Fibroblast of lung (primary cell): ENCODE data around the gene SBF2. TPM values are rescaled to one million over a fixed set of nuclear protein-coding genes. Genes with fewer than 3 reads are reported as not detected.

Experiments
- DNase-seq, 2 donors: peaks; one replicate each; pipeline versions ENCODE4 v3.0.0 to v3.0.0-alpha.2; 2010; ENCODE audit warnings: low read depth in 2 of 2
- H2AFZ ChIP-seq: 2 replicates; pipeline ENCODE4 v1.5.1; 2012; ENCODE audit warnings: low read length, control low read depth, inconsistent platforms
- H3K27ac ChIP-seq: 2 replicates; pipeline ENCODE4 v1.5.1; 2011; ENCODE audit warnings: low read length, control low read depth; ENCODE audit not compliant: insufficient read depth
- H3K27me3 ChIP-seq: 2 replicates; pipeline ENCODE4 v1.5.1; 2011; ENCODE audit warnings: mild to moderate bottlenecking, low read length; ENCODE audit not compliant: control insufficient read depth, insufficient read depth
- H3K36me3 ChIP-seq: 2 replicates; pipeline ENCODE4 v1.5.1; 2011; ENCODE audit warnings: low read length; ENCODE audit not compliant: control insufficient read depth, insufficient read depth
- H3K4me1 ChIP-seq: 2 replicates; pipeline ENCODE4 v1.5.1; 2011; ENCODE audit warnings: low read length; ENCODE audit not compliant: control insufficient read depth, insufficient read depth; ENCODE audit errors: extremely low read depth
- H3K4me2 ChIP-seq: 2 replicates; pipeline ENCODE4 v1.5.1; 2011; ENCODE audit warnings: low read length, control low read depth; ENCODE audit not compliant: insufficient read depth; ENCODE audit errors: extremely low read depth
- H3K4me3 ChIP-seq, 4 experiments: fragments of 200-600 bp in 1 of 4; sonication (generic) in 1 of 4; replicated peaks in 1 of 4; 2 replicates each; pipeline ENCODE4 v1.5.1; 2011 to 2016; ENCODE audit warnings: low read length in 4 of 4, low read depth in 3 of 4, mild to moderate bottlenecking in 3 of 4, control low read depth in 2 of 4, inconsistent platforms in 1 of 4, mixed read lengths in 1 of 4; ENCODE audit not compliant: insufficient read depth in 1 of 4; ENCODE audit errors: control extremely low read depth in 1 of 4
- H3K79me2 ChIP-seq: 2 replicates; pipeline ENCODE4 v1.5.1; 2012; ENCODE audit warnings: mild to moderate bottlenecking, low read length, inconsistent platforms; ENCODE audit not compliant: control insufficient read depth, insufficient read depth
- H3K9ac ChIP-seq: 2 replicates; pipeline ENCODE4 v1.5.1; 2011; ENCODE audit warnings: mild to moderate bottlenecking, low read length, control low read depth; ENCODE audit not compliant: insufficient read depth
- H3K9me3 ChIP-seq: 2 replicates; pipeline ENCODE4 v1.5.1; 2012; ENCODE audit warnings: low read depth, low read length; ENCODE audit not compliant: control insufficient read depth, insufficient read depth
- H4K20me1 ChIP-seq: 2 replicates; pipeline ENCODE4 v1.5.1; 2011; ENCODE audit warnings: low read length; ENCODE audit not compliant: control insufficient read depth, insufficient read depth; ENCODE audit errors: extremely low read depth
- EZH2 ChIP-seq: IDR thresholded peaks from 2 replicates; pipeline ENCODE4 v1.5.1; 2012; ENCODE audit warnings: low read length, control low read depth, mild to moderate bottlenecking; ENCODE audit errors: missing control alignments
- polyA plus RNA-seq, 2 donors: library from polyadenylated mRNA; depleted of rRNA in 1 of 2; stranded (reverse) in 1 of 2; unstranded in 1 of 2; fragments of >200 nt; gene quantifications; 2 replicates each; pipeline ENCODE4 v1.2.1, GENCODE V29; 2011 to 2012; ENCODE audit warnings: missing spikeins in 1 of 2
- total RNA-seq: library from RNA; depleted of rRNA; stranded (reverse); fragments of >200 nt; gene quantifications from 2 replicates; pipeline ENCODE4 v1.2.1, GENCODE V29; 2014
- TF ChIP-seq, protein P1 (sequence below), 2 donors: IDR thresholded peaks in 1 of 2; conservative IDR thresholded peaks in 1 of 2; 1 replicate in 1 of 2; 2 replicates in 1 of 2; pipeline ENCODE4 v1.5.1; 2011 to 2012; ENCODE audit warnings: low read length in 2 of 2, control low read depth in 1 of 2, inconsistent platforms in 1 of 2, low read depth in 1 of 2, mild to moderate bottlenecking in 1 of 2

The SBF2 gene
- total and polyA plus RNA-seq, 2 donors (not counting 1 experiment from before 2014, with no cell fraction given): 69.4 to 95.9 TPM

DNA sequence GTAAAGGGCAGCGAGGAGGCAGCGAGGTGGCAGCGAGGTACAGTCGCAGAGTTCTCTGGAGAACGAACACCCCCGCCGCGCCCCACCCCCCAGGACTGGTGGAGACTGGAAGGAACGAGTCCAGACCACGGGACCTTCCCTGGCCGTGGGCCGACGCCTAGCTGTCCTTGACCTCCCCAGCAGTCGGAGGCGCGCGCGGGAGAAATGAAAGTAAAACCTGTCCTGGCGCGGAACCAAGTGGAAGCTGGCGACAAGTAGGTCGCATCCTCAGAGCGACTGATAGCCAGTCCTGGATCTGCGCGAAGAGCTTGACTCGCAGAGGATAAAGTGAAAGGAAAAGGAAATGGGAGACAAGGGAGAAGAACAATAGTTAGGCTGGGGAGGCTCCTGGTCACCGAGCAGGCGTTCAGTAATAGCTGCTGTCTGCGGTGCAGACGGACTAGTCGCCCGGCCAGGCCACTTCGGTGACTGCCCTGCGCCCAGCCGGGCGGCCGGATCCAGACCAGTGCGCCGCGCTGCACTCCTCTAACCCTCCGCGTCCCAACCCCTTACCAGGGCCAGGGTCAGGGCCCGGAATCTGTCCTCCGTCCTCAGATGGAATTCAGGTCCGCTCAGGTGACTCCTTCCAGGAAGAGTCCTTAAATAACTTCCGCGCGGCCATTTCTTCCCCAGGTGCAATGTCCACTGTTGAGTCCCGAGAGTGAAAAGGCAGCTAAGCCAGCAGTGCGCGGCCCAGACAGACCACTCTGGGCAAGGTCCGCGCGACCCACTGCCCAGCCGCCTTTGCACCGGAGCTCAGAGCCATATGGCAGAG lies 8.9 kb upstream of the SBF2 start:
- TF ChIP-seq, protein P1, sequence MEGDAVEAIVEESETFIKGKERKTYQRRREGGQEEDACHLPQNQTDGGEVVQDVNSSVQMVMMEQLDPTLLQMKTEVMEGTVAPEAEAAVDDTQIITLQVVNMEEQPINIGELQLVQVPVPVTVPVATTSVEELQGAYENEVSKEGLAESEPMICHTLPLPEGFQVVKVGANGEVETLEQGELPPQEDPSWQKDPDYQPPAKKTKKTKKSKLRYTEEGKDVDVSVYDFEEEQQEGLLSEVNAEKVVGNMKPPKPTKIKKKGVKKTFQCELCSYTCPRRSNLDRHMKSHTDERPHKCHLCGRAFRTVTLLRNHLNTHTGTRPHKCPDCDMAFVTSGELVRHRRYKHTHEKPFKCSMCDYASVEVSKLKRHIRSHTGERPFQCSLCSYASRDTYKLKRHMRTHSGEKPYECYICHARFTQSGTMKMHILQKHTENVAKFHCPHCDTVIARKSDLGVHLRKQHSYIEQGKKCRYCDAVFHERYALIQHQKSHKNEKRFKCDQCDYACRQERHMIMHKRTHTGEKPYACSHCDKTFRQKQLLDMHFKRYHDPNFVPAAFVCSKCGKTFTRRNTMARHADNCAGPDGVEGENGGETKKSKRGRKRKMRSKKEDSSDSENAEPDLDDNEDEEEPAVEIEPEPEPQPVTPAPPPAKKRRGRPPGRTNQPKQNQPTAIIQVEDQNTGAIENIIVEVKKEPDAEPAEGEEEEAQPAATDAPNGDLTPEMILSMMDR (conservative IDR thresholded peaks at IDR 0.05 in 1 of 2, IDR thresholded peaks at IDR 0.05 in 1 of 2; ENCODE audit: low read depth in 1 of 2, low read length in 2 of 2): no peak
- no peak for TF ChIP-seq EZH2
- peak; percentile 41 to 75 for DNase-seq
- peak overlapping the region; percentile 91 for H3K27ac ChIP-seq
- no peaks in the 10 kb centered on the region for H3K27me3 ChIP-seq
- H3K9ac ChIP-seq: peak overlapping the region; percentile 68
- H3K36me3 ChIP-seq: peaks cover 19% of the 10 kb centered on the region
- H2AFZ ChIP-seq: no peak overlapping the region
- H3K4me3 ChIP-seq: peak overlapping the region; percentile 65 to 98 (median 76)
- H3K4me2 ChIP-seq: peak overlapping the region; percentile 85
- H3K4me1 ChIP-seq: peaks cover 9% of the 10 kb centered on the region
- H3K79me2 ChIP-seq: peaks cover 53% of the 10 kb centered on the region
- H4K20me1 ChIP-seq: no peaks in the 10 kb centered on the region
- no peaks in the 10 kb centered on the region for H3K9me3 ChIP-seq

DNA sequence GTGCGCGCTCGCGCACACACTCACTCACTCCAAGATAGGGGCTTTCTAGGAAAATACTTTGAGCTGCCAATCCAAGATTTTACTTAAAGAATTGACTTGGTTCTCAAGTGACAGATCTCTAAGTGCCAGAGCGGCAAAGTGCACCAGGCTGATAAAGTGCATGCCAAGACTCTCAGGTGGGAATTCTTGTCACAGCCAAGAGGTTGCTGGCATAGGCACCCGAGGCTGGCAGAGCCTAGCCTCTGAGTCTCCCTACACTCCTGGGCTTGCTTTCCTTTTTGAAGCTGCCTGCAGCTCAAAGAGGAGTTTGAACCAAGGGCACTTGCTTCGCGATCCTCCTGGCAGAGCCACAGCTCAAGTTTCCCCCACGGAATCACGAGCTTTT lies 8.3 kb upstream of the SBF2 start:
- no peaks in the 10 kb centered on the region for H4K20me1 ChIP-seq
- H3K36me3 ChIP-seq: peaks cover 18% of the 10 kb centered on the region
- peak overlapping the region; percentile 85 for H3K4me2 ChIP-seq
- H3K27ac ChIP-seq: peak overlapping the region; percentile 91
- peaks cover 52% of the 10 kb centered on the region for H3K79me2 ChIP-seq
- H3K9ac ChIP-seq: peak overlapping the region; percentile 68
- H3K27me3 ChIP-seq: no peaks in the 10 kb centered on the region
- no peak overlapping the region for H2AFZ ChIP-seq
- peak in 1 of 2 donors; percentile 41 for DNase-seq
- peak overlapping the region; percentile 65 to 98 (median 76) for H3K4me3 ChIP-seq
- H3K4me1 ChIP-seq: peaks cover 9% of the 10 kb centered on the region
- no peak for TF ChIP-seq EZH2
- TF ChIP-seq, protein P1 (conservative IDR thresholded peaks at IDR 0.05 in 1 of 2, IDR thresholded peaks at IDR 0.05 in 1 of 2; ENCODE audit: low read depth in 1 of 2, low read length in 2 of 2): no peak
- H3K9me3 ChIP-seq: no peaks in the 10 kb centered on the region

DNA sequence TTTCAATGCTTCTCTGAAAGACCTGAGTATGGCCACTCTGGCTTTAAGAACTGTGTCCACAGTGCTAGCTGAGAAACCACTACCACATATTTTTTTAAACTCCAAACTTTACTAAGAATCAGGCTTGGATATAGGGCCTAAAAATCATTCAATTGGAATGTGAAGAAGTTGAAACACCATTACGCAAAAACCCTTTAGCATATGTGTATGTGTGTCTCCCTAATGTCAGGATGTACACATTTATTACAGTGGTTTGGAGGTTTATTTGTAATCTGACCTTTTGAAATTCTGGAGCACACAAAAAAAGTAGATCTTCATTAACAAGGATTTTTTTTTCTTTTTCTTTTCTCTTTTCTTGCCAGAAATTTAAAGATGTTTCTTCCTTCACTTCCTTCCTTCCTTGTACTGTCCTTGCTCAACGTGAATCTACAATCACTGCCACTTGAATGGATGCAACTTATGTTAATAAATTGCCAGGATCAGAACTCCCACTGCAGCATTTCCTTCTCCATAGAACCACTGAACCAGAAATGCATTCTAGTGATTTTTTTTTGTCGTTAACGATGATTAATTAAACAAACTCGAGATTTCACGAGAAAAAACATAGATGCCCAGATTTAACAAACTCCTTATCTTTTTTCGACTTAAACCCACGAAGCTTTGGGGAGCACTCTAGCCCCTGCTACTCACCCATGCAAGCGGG lies 7.8 kb upstream of the SBF2 start:
- Histone ChIP-seq H3K36me3 (peaks cover 15% of the 10 kb centered on the region), H3K9ac (peak overlapping the region; percentile 68), H3K27me3 (no peaks in the 10 kb centered on the region), H3K9me3 (no peaks in the 10 kb centered on the region), H3K4me2 (peak overlapping the region; percentile 85), H2AFZ (no peak overlapping the region), H3K4me1 (peaks cover 9% of the 10 kb centered on the region), H3K79me2 (peaks cover 47% of the 10 kb centered on the region), H4K20me1 (no peaks in the 10 kb centered on the region), H3K4me3 (peak overlapping the region; percentile 65 to 98 (median 76)), H3K27ac (peak overlapping the region; percentile 91)
- TF ChIP-seq EZH2: no peak
- TF ChIP-seq, protein P1 (conservative IDR thresholded peaks at IDR 0.05 in 1 of 2, IDR thresholded peaks at IDR 0.05 in 1 of 2; ENCODE audit: low read depth in 1 of 2, low read length in 2 of 2): no peak
- DNase-seq: peak; percentile 67 to 95
